ENCODE results near the gene GON4L. TPM values are rescaled to one million over a fixed set of nuclear protein-coding genes. Genes with fewer than 3 reads are reported as not detected.
"Not testable (repeated sequence)": the region's sequence is repeated elsewhere in the genome, so short reads cannot be mapped to it uniquely, and the experiment has no call there.

GON4L gene
- total RNA-seq, 2 experiments from 2014 or later: 43.4 to 46.8 TPM

- H3K27ac Mint-ChIP-seq; CTCF ChIA-PET; intact Hi-C loops (cut with micrococcal nuclease); ATAC-seq; H3K4me1 Mint-ChIP-seq (ENCODE audit: low read depth); H3K9me3 Mint-ChIP-seq; POLR2A ChIA-PET; H3K4me3 Mint-ChIP-seq; H3K27me3 Mint-ChIP-seq; DNase-seq: not testable (repeated sequence)
- H3K36me3 Mint-ChIP-seq (ENCODE audit: low read depth): peaks cover 36% of the 10 kb centered on the region
These were observed 93.8 kb downstream of the GON4L start for GRCh38 chr1:155763090-155763815.

GRCh38 chr1:155761736-155762405 is 95.1 kb downstream of the GON4L start:
- H3K27ac Mint-ChIP-seq: no peak overlapping the region
- TF ChIP-seq CTCF (IDR thresholded peaks at IDR 0.05): no peak
- ATAC-seq: no peak
- POLR2A ChIA-PET: no interaction called here
- H3K4me3 Mint-ChIP-seq: no peak overlapping the region
- no peaks in the 10 kb centered on the region for H3K9me3 Mint-ChIP-seq
- CTCF ChIA-PET: no interaction called here
- no peaks in the 10 kb centered on the region for H3K27me3 Mint-ChIP-seq
- intact Hi-C loops (cut with micrococcal nuclease): no loop called here
- H3K4me1 Mint-ChIP-seq (ENCODE audit: low read depth): no peaks in the 10 kb centered on the region
- DNase-seq: no peak
- peaks cover 37% of the 10 kb centered on the region for H3K36me3 Mint-ChIP-seq (ENCODE audit: low read depth)

GRCh38 chr1:155760751-155761475 is 96.1 kb downstream of the GON4L start:
- ATAC-seq (no peak), DNase-seq (no peak)
- Mint-ChIP-seq H3K27ac (no peak overlapping the region), H3K4me1 (ENCODE audit: low read depth) (no peaks in the 10 kb centered on the region), H3K36me3 (ENCODE audit: low read depth) (peaks cover 39% of the 10 kb centered on the region), H3K27me3 (no peaks in the 10 kb centered on the region), H3K4me3 (no peak overlapping the region), H3K9me3 (no peaks in the 10 kb centered on the region)
- ChIA-PET POLR2A (interaction anchor here (0.6 to 1.1 kb wide), 2 partner anchors 79 to 155 kb away, joined by 3 read pairs; no protein-coding TSS in a partner anchor), CTCF (no interaction called here)
- TF ChIP-seq CTCF (IDR thresholded peaks at IDR 0.05): no peak
- intact Hi-C loops (cut with micrococcal nuclease): no loop called here

GRCh38 chr1:155759966-155760630 is 96.9 kb downstream of the GON4L start:
- Mint-ChIP-seq H3K4me1 (ENCODE audit: low read depth) (no peaks in the 10 kb centered on the region), H3K36me3 (ENCODE audit: low read depth) (peaks cover 31% of the 10 kb centered on the region), H3K9me3 (no peaks in the 10 kb centered on the region), H3K27ac (no peak overlapping the region), H3K4me3 (no peak overlapping the region), H3K27me3 (no peaks in the 10 kb centered on the region)
- CTCF ChIA-PET: no interaction called here
- TF ChIP-seq CTCF (IDR thresholded peaks at IDR 0.05): no peak
- intact Hi-C loops (cut with micrococcal nuclease): no loop called here
- ATAC-seq: no peak
- POLR2A ChIA-PET: interaction anchor here (0.6 to 1.1 kb wide), 2 partner anchors 78 to 156 kb away, joined by 3 read pairs; no protein-coding TSS in a partner anchor
- no peak for DNase-seq

- DNase-seq; H3K27ac Mint-ChIP-seq; intact Hi-C loops (cut with micrococcal nuclease); POLR2A ChIA-PET; ATAC-seq; CTCF ChIA-PET; H3K4me1 Mint-ChIP-seq (ENCODE audit: low read depth); H3K4me3 Mint-ChIP-seq; H3K9me3 Mint-ChIP-seq; H3K27me3 Mint-ChIP-seq: not testable (repeated sequence)
- peaks cover 28% of the 10 kb centered on the region for H3K36me3 Mint-ChIP-seq (ENCODE audit: low read depth)
These were observed 98.0 kb downstream of the GON4L start for GRCh38 chr1:155759017-155759416.

GRCh38 chr1:155748141-155748540 is 108.9 kb downstream of the GON4L start:
- H3K27me3 Mint-ChIP-seq; H3K4me1 Mint-ChIP-seq (ENCODE audit: low read depth); CTCF ChIA-PET; intact Hi-C loops (cut with micrococcal nuclease); H3K4me3 Mint-ChIP-seq; ATAC-seq; H3K9me3 Mint-ChIP-seq; DNase-seq: not testable (repeated sequence)
- H3K27ac Mint-ChIP-seq: peak overlapping the region; percentile 35
- H3K36me3 Mint-ChIP-seq (ENCODE audit: low read depth): peaks cover 13% of the 10 kb centered on the region
- POLR2A ChIA-PET: interaction anchor here (0.6 to 1.0 kb wide), 3 partner anchors 10 to 223 kb away, joined by 3 read pairs; no protein-coding TSS in a partner anchor

- H3K27me3 Mint-ChIP-seq; intact Hi-C loops (cut with micrococcal nuclease); DNase-seq; CTCF ChIA-PET; H3K9me3 Mint-ChIP-seq; ATAC-seq; H3K4me3 Mint-ChIP-seq; H3K4me1 Mint-ChIP-seq (ENCODE audit: low read depth): not testable (repeated sequence)
- POLR2A ChIA-PET: interaction anchor here (0.6 to 1.0 kb wide), 2 partner anchors 10 to 220 kb away, joined by 3 read pairs; no protein-coding TSS in a partner anchor
- H3K27ac Mint-ChIP-seq: peak overlapping the region; percentile 38
- H3K36me3 Mint-ChIP-seq (ENCODE audit: low read depth): peaks cover 13% of the 10 kb centered on the region
These were observed 109.4 kb downstream of the GON4L start for GRCh38 chr1:155747586-155747985.

Data from activated CD8-positive, alpha-beta T cell treated with anti-CD3 and anti-CD28 coated beads for 36 hours (primary cell).